PC-9 (cell line): Measurements from ENCODE around the gene EMC10.

Experiments
- EZH2 ChIP-seq: fragments of 200-600 bp; sonication (generic); IDR thresholded peaks from 2 replicates; pipeline ENCODE4 v1.8.0; 2017; ENCODE audit warnings: antibody characterized with exemption, low read depth
- TF ChIP-seq, protein P1 (sequence below): fragments of 200-600 bp; sonication (generic); conservative IDR thresholded peaks from 2 replicates; pipeline ENCODE4 v1.6.1; 2017; ENCODE audit warnings: mixed run types, antibody characterized with exemption, mild to moderate bottlenecking, moderate library complexity

DNA sequence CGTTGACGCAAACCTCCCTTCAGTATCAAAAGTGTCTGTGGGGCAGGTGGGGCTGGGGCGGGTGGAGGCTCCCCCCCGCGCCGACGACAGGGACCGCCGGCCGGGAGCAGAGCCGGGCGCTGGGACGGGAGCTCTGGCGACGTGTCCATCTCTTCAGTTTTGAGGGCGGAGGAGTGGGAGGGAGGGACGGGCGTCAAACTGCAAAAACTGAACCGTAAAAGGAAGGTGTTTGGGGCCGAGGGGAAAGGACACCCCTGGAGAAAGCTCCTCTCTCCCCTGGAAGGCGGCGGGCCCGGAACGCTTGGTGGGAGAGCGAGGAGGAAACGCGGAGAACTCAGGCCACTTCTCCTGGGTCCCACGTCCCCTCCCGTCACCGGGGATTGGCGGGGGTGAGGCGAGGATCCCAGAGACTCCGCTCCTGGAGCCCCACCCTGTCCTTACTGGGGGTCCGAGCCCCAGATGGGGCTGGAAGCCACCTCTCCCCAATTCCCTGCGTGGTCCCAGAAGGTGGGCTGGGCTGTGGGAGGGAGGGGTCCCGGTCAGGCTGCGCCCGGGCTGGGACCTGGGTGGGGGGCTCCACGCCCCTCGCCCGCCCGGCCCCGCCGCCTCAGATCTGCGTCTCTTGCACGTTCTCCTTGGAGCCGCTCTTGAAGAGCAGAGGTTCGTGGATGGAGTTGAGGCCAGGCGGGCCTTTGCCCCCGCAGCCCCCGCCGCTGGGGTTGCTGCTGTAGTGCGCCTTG, 40.8 kb downstream of the EMC10 start:
- TF ChIP-seq, protein P1, sequence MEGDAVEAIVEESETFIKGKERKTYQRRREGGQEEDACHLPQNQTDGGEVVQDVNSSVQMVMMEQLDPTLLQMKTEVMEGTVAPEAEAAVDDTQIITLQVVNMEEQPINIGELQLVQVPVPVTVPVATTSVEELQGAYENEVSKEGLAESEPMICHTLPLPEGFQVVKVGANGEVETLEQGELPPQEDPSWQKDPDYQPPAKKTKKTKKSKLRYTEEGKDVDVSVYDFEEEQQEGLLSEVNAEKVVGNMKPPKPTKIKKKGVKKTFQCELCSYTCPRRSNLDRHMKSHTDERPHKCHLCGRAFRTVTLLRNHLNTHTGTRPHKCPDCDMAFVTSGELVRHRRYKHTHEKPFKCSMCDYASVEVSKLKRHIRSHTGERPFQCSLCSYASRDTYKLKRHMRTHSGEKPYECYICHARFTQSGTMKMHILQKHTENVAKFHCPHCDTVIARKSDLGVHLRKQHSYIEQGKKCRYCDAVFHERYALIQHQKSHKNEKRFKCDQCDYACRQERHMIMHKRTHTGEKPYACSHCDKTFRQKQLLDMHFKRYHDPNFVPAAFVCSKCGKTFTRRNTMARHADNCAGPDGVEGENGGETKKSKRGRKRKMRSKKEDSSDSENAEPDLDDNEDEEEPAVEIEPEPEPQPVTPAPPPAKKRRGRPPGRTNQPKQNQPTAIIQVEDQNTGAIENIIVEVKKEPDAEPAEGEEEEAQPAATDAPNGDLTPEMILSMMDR = no peak
- TF ChIP-seq EZH2 = no peak
